Prostate gland (tissue), 2 donors: ENCODE results near the gene TM9SF2.

Experiments used
- CTCF ChIP-seq, 4 experiments: fragments of 200-600 bp in 2 of 4; fragments of 450-650 bp in 2 of 4; sonication (generic) in 2 of 4; IDR thresholded peaks; 1 replicate in 3 of 4; 2 replicates in 1 of 4; pipeline ENCODE4 v1.5.1; 2016 to 2019; ENCODE audit warnings: antibody characterized with exemption in 4 of 4, mild to moderate bottlenecking in 2 of 4, moderate library complexity in 2 of 4
- POLR2AphosphoS5 ChIP-seq: sonication (generic); formaldehyde crosslinking; IDR thresholded peaks from one replicate; pipeline ENCODE4 v1.6.1; 2017; ENCODE audit warnings: antibody characterized with exemption

- TF ChIP-seq CTCF (IDR thresholded peaks at IDR 0.05): no peak
- no peak for TF ChIP-seq POLR2AphosphoS5
Measured at GRCh38 chr13:99600318-99600717, 99.0 kb downstream of the TM9SF2 start.
